GM12878 (cell line): Measurements from ENCODE around the gene CARD10.

ENCODE experiments used
- CHD1 ChIP-seq: IDR thresholded peaks from 2 replicates; pipeline ENCODE4 v1.6.1; 2012; ENCODE audit warnings: low read depth, low read length, improper control_type of control experiment
- EGR1 ChIP-seq, 2 experiments: IDR thresholded peaks; 1 replicate in 1 of 2; 2 replicates in 1 of 2; pipeline ENCODE4 v1.6.1; 2011 to 2012; ENCODE audit warnings: low read depth in 2 of 2, low read length in 2 of 2, borderline replicate concordance in 1 of 2, mild to moderate bottlenecking in 1 of 2, moderate library complexity in 1 of 2
- POLR2AphosphoS5 ChIP-seq: IDR thresholded peaks from 2 replicates; pipeline ENCODE4 v1.6.1; 2011; ENCODE audit warnings: mild to moderate bottlenecking, low read length, inconsistent platforms
- ZNF24 ChIP-seq: fragments of 450-650 bp; IDR thresholded peaks from 2 replicates; pipeline ENCODE4 v1.6.1; 2017; ENCODE audit warnings: antibody characterized with exemption, mild to moderate bottlenecking

DNA sequence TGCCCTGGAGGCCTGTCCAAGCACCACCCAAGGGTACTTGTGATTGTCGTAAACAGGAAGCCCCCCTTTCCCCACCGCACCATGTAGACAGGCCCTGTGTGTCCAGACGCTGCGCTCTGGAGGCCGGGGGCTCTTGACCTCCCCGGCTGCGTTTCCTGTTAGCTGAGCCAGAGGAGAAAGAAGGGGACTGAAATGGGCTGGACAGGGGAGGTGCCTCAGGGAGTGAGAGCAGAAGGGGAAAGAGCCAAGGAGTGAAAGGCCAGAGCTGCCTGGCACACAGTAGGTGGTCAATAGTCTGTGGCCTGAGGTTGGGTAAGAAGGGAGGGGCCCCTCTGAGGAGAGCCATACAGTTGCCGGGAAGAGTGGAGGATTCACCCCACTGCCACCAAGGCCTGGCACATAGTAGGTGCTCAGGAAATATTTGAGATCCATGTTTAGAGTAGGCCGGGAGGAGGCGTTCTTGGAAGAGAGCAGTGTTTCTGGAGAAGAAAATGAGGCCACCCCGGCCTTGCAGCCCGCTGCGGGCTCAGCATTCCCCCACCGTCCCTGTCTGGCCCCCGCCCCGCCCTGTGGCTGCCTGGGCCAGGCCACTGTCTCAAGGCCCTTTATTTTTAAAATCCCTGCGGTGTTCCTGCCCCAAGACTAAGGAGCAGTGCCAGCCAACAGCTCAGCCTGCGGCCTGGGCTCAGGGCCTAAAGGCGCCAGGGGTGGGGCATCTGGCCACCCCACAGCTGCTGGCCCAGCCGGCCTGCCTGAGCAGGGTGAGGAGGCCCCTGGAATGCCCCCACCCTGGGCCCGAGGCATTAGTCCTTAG lies 27.4 kb upstream of the CARD10 start:
- TF ChIP-seq EGR1 (IDR thresholded peaks at IDR 0.05; ENCODE audit: borderline replicate concordance in 1 of 2, low read depth in 2 of 2, low read length in 2 of 2) (no peak), CHD1 (no peak), POLR2AphosphoS5 (no peak), ZNF24 (no peak)
